HCT116 (cell line): ENCODE measurements around the gene IL21.

ENCODE experiments used
- EZH2 ChIP-seq: fragments of 200-600 bp; sonication (generic); IDR thresholded peaks from 2 replicates; pipeline ENCODE4 v1.6.1; 2017; ENCODE audit warnings: antibody characterized with exemption, mixed run types
- POLR2A ChIP-seq: IDR thresholded peaks from 2 replicates; pipeline ENCODE4 v1.7.0; 2011; ENCODE audit warnings: borderline replicate concordance; ENCODE audit not compliant: insufficient read depth, insufficient read length; ENCODE audit errors: extremely low read depth
- SP1 ChIP-seq: IDR thresholded peaks from 2 replicates; pipeline ENCODE4 v1.6.1; 2012; ENCODE audit warnings: low read depth
- YY1 ChIP-seq: IDR thresholded peaks from 2 replicates; pipeline ENCODE4 v1.6.1; 2011; ENCODE audit warnings: low read length, low read depth, moderate library complexity, mild to moderate bottlenecking; ENCODE audit not compliant: insufficient replicate concordance; ENCODE audit errors: extremely low read depth
- ZNF274 ChIP-seq: fragments of 200-500 bp; sonication (Bioruptor generic); IDR thresholded peaks from 2 replicates; pipeline ENCODE4 v1.6.1; 2014; ENCODE audit warnings: mild to moderate bottlenecking, low read depth, low read length, inconsistent platforms
- TF ChIP-seq, protein P1 (sequence below), 3 experiments: fragments of 200-600 bp in 1 of 3; sonication (generic) in 1 of 3; IDR thresholded peaks in 2 of 3; conservative IDR thresholded peaks in 1 of 3; 2 replicates each; pipeline ENCODE4 v1.5.1; 2012 to 2017; ENCODE audit warnings: low read depth in 2 of 3, low read length in 2 of 3, antibody characterized with exemption in 1 of 3, borderline replicate concordance in 1 of 3, control low read depth in 1 of 3, mild to moderate bottlenecking in 1 of 3, mixed read lengths in 1 of 3, mixed run types in 1 of 3, moderate library complexity in 1 of 3; ENCODE audit not compliant: insufficient read depth in 1 of 3
- TF ChIP-seq, protein P2 (sequence below): IDR thresholded peaks from 2 replicates; pipeline ENCODE4 v1.6.1; 2012

DNA sequence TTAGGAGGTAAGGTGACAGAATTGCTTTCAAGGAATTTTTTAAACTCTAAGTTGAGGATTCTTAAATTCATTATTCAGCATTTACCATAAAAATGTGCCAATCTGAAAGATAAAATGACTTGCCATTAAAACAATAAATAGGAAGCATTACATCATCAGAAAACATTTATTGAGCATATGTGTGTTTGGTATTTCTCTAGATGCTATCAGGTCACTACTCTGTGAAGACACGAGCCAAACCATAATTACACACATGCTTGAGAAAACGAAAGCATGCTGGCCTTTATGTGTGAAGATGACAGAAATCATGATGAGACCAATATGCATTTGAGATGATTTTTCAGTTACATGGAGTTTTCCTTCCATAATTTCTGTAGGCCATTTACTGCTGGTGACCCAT, 12.3 kb upstream of the IL21 start:
- TF ChIP-seq, protein P1, sequence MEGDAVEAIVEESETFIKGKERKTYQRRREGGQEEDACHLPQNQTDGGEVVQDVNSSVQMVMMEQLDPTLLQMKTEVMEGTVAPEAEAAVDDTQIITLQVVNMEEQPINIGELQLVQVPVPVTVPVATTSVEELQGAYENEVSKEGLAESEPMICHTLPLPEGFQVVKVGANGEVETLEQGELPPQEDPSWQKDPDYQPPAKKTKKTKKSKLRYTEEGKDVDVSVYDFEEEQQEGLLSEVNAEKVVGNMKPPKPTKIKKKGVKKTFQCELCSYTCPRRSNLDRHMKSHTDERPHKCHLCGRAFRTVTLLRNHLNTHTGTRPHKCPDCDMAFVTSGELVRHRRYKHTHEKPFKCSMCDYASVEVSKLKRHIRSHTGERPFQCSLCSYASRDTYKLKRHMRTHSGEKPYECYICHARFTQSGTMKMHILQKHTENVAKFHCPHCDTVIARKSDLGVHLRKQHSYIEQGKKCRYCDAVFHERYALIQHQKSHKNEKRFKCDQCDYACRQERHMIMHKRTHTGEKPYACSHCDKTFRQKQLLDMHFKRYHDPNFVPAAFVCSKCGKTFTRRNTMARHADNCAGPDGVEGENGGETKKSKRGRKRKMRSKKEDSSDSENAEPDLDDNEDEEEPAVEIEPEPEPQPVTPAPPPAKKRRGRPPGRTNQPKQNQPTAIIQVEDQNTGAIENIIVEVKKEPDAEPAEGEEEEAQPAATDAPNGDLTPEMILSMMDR (IDR thresholded peaks at IDR 0.05 in 2 of 3, conservative IDR thresholded peaks at IDR 0.05 in 1 of 3; ENCODE audit: borderline replicate concordance in 1 of 3, insufficient read depth in 1 of 3, low read depth in 2 of 3, low read length in 2 of 3), result no peak
- no peak for TF ChIP-seq ZNF274
- TF ChIP-seq SP1, result no peak
- no peak for TF ChIP-seq YY1
- TF ChIP-seq POLR2A, result no peak
- TF ChIP-seq, protein P2, sequence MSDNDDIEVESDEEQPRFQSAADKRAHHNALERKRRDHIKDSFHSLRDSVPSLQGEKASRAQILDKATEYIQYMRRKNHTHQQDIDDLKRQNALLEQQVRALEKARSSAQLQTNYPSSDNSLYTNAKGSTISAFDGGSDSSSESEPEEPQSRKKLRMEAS, result no peak
- TF ChIP-seq EZH2, result no peak
